Breast epithelium (tissue), 3 donors: ENCODE data around the gene GLDC.

Source experiments
- POLR2A ChIP-seq: fragments of 450-650 bp; IDR thresholded peaks from one replicate; pipeline ENCODE4 v1.6.1; 2016; ENCODE audit warnings: antibody characterized with exemption, mild to moderate bottlenecking, moderate library complexity
- POLR2AphosphoS5 ChIP-seq, 3 donors: sonication (generic); formaldehyde crosslinking; IDR thresholded peaks; one replicate each; pipeline ENCODE4 v1.6.1; 2017; ENCODE audit warnings: antibody characterized with exemption in 3 of 3
- TF ChIP-seq, protein P1 (sequence below), 3 donors: fragments of 450-650 bp; IDR thresholded peaks; one replicate each; pipeline ENCODE4 v1.5.1; 2016 to 2017; ENCODE audit warnings: antibody characterized with exemption in 3 of 3, mild to moderate bottlenecking in 3 of 3, moderate library complexity in 3 of 3

DNA sequence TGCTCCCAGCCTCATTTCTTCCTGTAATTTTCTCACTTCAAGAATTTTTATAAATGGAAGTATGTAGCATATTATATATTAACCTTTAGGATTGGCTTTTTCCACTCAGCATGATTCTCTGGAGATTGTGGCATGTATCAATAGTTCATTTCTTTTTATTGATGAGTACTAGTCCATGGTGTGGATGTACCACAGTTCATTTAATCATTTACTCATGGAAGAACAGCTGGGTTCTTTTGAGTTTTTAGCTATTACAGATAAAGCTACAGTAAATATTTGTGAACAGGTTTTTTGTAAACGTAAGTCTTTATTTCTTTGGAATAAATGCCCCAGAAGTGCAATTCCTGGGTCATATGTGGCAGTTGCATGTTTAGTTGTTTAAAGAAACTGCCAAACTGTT is 156.4 kb downstream of the GLDC start:
- TF ChIP-seq, protein P1, sequence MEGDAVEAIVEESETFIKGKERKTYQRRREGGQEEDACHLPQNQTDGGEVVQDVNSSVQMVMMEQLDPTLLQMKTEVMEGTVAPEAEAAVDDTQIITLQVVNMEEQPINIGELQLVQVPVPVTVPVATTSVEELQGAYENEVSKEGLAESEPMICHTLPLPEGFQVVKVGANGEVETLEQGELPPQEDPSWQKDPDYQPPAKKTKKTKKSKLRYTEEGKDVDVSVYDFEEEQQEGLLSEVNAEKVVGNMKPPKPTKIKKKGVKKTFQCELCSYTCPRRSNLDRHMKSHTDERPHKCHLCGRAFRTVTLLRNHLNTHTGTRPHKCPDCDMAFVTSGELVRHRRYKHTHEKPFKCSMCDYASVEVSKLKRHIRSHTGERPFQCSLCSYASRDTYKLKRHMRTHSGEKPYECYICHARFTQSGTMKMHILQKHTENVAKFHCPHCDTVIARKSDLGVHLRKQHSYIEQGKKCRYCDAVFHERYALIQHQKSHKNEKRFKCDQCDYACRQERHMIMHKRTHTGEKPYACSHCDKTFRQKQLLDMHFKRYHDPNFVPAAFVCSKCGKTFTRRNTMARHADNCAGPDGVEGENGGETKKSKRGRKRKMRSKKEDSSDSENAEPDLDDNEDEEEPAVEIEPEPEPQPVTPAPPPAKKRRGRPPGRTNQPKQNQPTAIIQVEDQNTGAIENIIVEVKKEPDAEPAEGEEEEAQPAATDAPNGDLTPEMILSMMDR (IDR thresholded peaks at IDR 0.05) = no peak
- TF ChIP-seq POLR2A = no peak
- no peak for TF ChIP-seq POLR2AphosphoS5 (IDR thresholded peaks at IDR 0.05)
